Limb (tissue), 2 donors: ENCODE data around the gene BCL3.
"Not testable (repeated sequence)": the region's sequence is repeated elsewhere in the genome, so short reads cannot be mapped to it uniquely, and the experiment has no call there.

Experiments
- DNase-seq, 2 donors: peaks; one replicate each; pipeline ENCODE4 v3.0.0-alpha.2; 2016; ENCODE audit errors: extremely low spot score in 2 of 2

Gene BCL3, protein sequence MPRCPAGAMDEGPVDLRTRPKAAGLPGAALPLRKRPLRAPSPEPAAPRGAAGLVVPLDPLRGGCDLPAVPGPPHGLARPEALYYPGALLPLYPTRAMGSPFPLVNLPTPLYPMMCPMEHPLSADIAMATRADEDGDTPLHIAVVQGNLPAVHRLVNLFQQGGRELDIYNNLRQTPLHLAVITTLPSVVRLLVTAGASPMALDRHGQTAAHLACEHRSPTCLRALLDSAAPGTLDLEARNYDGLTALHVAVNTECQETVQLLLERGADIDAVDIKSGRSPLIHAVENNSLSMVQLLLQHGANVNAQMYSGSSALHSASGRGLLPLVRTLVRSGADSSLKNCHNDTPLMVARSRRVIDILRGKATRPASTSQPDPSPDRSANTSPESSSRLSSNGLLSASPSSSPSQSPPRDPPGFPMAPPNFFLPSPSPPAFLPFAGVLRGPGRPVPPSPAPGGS

GRCh38 chr19:44748426-44749254 lies at the start of gene BCL3:
TSS of gene BCL3 (plus strand) at chr19:44748708. CDS start at chr19:44748791, 83 bp downstream.
- DNase-seq: no peak

- DNase-seq: no peak
These were observed 48.0 kb upstream of the BCL3 start for GRCh38 chr19:44700547-44700946.

DNA sequence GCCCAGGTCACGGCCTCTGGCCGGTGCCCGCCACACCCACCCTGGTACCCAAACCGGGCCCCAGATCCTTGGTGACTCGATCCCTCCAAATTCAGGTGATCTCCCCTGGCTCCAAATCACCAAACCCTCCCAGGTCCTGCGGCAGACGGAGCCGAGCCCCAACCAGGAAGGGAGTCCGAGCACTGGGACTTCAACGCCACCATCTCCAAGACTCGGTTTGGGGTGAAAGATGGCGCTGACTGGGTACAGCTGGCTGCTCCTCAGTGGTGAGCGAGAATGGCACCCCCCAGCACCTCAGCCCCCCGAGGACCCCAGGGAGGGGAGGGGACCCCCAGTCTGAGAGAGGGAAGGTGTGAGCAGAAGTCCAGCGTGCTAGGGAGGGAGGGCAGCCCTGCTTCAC lies 47.3 kb upstream of the BCL3 start:
- no peak for DNase-seq

DNA sequence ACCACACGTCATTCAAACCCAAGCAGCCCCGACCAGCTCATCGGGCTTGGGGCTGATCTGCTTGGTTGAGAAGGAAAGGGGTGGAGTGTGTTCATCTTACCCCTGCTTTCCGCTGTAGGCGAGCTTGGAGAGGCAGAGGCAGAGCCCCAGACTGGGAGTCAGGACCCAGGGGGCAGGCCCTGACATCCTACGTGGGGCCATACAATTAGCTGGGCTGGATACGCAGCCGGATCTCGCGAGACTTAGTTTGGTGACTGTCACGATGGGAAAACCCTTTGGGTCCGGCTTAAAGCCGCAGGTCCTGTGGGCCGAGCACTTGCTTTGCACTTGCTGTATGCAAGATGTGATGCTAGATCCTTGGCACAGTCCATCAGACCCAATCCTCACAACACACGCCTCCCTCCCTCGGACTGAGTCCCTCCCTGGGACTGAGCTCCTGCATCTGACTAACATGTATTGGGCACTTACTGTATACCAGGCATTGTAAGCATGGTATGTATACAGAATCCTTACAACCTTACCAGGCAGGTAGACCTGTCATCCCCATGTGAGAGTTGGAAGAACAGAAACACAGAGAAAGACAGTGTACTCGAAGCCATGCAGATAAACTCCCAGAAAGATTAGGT lies 45.8 kb upstream of the BCL3 start:
- no peak for DNase-seq

- no peak for DNase-seq
These were observed 45.0 kb upstream of the BCL3 start for GRCh38 chr19:44703336-44704078.

GRCh38 chr19:44704982-44705381 lies 43.5 kb upstream of the BCL3 start:
- no peak for DNase-seq

DNA sequence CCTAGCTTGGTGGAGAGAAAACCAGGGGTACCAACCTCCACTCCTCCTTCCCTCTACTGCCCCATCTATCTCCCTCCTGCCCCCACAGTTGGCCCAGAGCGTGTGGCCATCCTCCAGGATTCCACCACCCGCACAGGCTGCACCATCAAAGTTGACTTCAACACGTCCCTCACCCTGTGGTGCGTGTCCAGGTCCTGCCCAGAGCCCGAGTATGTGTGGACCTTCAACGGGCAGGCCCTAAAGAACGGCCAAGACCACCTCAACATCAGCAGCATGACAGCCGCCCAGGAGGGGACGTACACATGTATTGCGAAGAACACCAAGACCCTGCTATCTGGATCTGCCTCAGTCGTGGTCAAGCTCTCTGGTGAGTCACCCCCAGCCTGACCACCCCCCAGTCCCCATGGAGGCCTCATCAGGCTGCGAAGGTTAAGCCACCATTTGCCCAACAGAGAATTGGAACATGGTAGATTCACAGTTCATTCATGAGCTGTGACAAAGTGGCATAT lies 43.0 kb upstream of the BCL3 start:
- DNase-seq: no peak

DNA sequence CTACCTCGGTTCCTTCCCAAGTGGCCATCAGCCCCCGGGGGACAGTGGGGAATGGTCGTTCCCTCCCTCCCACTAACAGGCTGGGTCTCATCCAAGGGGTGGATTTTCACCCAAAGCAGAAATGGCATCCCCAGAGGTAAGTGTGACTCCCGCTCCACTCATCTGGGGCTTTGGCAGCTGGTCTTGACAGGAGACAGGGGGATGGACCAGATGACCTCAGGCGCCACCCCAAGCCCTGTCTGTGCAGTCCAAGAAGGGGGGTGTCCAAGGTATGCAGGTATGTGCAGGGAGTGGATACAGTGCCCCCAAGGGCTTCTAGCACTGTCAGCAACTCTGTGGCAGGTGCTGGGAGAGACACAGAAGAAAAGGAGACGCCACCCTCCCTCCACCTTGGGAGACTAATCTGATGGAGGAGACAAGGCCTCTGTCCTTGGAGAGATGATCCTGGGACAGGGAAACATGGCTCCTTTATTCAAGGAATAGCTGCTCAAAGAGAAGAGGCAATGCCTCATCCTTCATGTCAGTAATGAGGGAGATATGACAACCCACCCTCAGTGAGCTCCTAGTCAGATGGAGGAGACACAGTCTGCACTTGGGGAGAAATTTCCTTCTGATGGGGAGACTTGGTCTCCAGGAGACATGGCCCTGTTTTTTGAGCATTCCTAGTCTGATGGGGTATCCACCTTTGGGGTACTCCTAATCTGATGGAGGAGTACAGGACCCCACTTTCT lies 41.8 kb upstream of the BCL3 start:
- DNase-seq: no peak

GRCh38 chr19:44707794-44708193 lies 40.7 kb upstream of the BCL3 start:
- DNase-seq: no peak

- DNase-seq: no peak
These were observed 39.6 kb upstream of the BCL3 start for GRCh38 chr19:44708940-44709339.

DNA sequence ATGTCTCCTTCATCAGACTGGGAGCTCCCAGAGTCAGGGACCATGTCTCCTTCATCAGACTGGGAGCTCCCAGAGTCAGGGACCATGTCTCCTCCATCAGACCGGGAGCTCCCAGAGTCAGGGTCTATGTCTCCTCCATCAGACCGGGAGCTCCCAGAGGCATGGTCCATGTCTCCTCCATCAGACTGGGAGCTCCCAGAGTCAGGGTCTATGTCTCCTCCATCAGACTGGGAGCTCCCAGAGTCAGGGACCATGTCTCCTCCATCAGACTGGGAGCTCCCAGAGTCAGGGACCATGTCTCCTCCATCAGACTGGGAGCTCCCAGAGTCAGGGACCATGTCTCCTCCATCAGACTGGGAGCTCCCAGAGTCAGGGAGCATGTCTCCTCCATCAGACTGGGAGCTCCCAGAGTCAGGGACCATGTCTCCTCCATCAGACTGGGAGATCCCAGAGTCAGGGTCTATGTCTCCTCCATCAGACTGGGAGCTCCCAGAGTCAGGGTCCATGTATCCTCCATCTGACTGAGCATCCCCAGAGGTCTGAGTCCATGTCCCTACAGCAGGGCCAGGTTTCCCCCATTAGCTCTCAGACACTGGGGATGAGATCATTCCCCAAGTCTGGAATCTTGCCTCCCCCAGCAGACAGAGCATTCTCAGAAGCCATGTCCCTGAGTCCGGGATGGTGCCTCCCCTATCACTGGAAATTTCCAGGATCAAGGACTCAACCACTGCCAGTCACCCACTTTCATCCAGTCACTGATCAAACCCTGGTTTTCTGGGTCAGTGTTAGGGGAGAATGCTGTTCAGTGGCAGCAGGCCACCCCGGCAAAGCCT lies 38.9 kb upstream of the BCL3 start:
- DNase-seq: not testable (repeated sequence)

DNA sequence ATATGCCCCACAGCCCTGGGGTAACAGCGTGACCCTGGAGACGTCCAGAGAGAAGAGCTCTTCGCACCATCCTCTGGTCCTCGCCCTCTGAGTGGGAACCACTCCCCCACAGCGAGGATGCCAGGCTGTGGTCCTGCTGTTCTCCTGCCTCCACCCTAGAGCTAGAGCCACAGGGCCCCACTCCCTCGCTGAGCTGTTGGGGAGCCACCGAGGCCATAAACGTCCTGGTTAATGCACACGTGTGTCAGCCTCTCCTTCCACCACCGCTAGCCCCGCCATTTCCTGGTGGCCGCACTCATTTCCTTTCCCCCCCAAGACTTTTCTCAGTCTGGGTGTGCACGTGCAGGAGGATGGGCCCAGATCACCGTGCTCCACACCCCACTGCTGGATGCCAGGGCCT lies 38.0 kb upstream of the BCL3 start:
- DNase-seq: no peak

GRCh38 chr19:44712864-44713515 lies 35.5 kb upstream of the BCL3 start:
- DNase-seq: no peak

DNA sequence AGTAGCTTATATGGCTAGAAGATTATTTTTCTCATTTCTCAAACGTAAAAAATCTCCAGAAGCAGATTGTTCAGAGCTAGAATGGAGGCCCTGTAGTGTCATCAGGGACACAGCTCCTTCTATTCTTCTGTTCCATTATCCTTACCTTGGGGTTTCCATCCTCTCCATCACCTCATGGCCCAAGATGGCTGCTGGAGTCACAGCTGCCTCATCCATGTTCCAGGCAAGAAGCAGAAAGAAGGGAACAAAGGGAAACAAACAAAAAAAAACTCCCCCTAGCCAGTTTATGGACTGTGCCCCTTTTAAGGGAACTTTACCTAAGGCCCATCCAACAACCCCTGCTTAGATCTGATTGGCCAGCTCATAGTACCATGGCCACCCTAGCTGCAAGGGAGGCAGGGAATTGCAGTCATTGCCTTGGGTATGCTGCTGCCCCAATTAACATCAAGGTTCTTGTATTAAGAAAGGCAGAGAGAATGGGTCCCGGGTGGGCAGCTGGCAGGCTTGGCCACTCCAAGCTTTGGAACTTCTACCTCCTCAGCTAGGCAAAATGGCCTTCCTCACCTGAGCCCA lies 33.8 kb upstream of the BCL3 start:
- DNase-seq: no peak

GRCh38 chr19:44717603-44718002 lies 30.9 kb upstream of the BCL3 start:
- DNase-seq: no peak

DNA sequence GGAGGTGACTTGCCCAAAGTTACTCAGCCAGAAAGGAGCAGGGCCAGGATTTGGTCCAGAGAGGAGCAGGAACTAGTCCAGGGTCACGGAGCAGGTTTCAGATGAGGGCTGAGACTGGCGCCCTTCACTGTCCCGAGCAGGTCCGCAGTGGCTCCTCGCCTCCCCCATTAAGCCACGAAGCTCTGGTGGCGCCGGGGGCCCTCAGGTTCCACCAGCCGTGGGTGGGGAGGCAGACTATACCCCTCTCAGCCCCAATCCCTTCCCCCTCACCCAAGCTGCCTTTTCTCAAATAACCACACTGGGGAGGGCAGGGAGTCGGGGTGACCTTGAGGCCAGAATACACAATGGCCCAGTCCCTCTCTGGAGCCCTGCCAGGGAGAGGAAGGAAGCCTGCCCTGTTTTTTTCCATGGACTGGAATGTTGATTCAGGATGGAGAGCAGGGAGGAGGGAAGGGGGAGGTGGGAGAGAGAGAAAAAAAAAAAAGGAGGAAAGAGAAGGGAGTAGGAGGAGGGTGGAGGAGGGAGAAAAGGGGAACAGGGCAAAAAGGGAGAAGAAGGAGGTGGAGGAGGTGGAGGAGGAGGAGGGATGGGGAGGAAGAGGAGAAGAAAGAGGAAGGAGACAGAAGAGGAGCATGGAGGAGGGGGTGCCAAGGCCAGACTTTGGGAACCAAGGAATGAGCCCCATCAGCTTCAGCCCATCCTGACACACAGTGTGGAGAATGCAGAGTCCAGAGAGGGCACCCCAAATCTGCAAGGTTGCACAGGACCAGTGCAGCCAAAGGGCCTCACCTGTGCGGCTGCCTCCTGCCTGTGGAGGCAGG lies 29.9 kb upstream of the BCL3 start:
- DNase-seq: peak; percentile 13 to 68

DNA sequence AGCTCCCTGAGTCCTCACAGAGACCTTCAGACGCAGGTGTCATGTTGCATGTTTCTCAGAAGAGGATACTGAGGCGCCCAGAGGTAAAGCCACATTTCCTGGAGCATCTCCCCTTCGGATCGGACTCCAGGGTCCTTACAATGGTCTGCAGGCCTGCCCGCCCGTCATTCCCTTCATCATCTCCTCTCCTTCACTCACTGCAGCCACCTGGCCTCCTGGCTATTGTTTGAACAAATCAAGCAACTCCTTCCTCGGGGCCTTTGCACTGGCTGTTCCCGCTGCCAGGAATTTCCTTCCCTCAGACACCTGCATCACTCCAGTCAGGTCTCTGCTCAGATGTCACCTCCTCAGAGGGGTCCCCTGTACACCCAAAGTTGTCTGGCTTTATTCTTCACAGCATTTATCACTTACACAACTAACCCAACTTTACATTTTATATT lies 29.2 kb upstream of the BCL3 start:
- no peak for DNase-seq

- DNase-seq: not testable (repeated sequence)
These were observed 28.1 kb upstream of the BCL3 start for GRCh38 chr19:44720396-44720795.
